Adrenal gland (tissue), 12 donors: ENCODE data around the gene CEP63. TPM values are rescaled to one million over a fixed set of nuclear protein-coding genes. Genes with fewer than 3 reads are reported as not detected.

ENCODE experiments used
- DNase-seq, 7 donors: peaks; one replicate each; pipeline ENCODE4 v3.0.0-alpha.2; 2019 to 2020
- H3K27ac ChIP-seq, 5 donors: fragments of 200-600 bp; sonication (generic) in 4 of 5; 1 replicate in 3 of 5; 2 replicates in 2 of 5; pipeline versions ENCODE4 v1.5.1 to v1.8.0; 2016 to 2020; ENCODE audit warnings: mild to moderate bottlenecking in 1 of 5
- H3K27me3 ChIP-seq: fragments of 200-600 bp; 2 replicates; pipeline ENCODE4 v1.8.0; 2021
- H3K36me3 ChIP-seq, 2 donors: fragments of 200-600 bp; replicated peaks in 1 of 2; 1 replicate in 1 of 2; 2 replicates in 1 of 2; pipeline versions ENCODE4 v1.5.1 to v1.8.0; 2018 to 2022
- H3K4me1 ChIP-seq, 2 donors: fragments of 200-600 bp; replicated peaks in 1 of 2; 1 replicate in 1 of 2; 2 replicates in 1 of 2; pipeline versions ENCODE4 v1.5.1 to v1.8.0; 2018 to 2021
- H3K4me3 ChIP-seq, 4 donors: fragments of 200-600 bp; sonication (generic) in 3 of 4; one replicate each; pipeline ENCODE4 v1.5.1; 2016 to 2018
- H3K9me3 ChIP-seq, 3 donors: fragments of 200-600 bp; sonication (generic) in 1 of 3; replicated peaks in 1 of 3; 1 replicate in 2 of 3; 2 replicates in 1 of 3; pipeline versions ENCODE4 v1.5.1 to v1.8.0; 2016 to 2021
- POLR2A ChIP-seq, 2 donors: fragments of 450-650 bp; IDR thresholded peaks; one replicate each; pipeline ENCODE4 v1.6.1; 2017; ENCODE audit warnings: antibody characterized with exemption in 2 of 2, mild to moderate bottlenecking in 2 of 2, moderate library complexity in 1 of 2
- WGBS, 4 donors: extraction: QIAGEN DNeasy Blood & Tissue Kit in 2 of 4; methylation state at CpG; one replicate each; pipeline versions ENCODE4 v1.1.5 to v1.1.7; 2013 to 2017; 5-methylcytosine and 5-hydroxymethylcytosine counted together
- intact Hi-C, 2 donors: fragments of 100-400 bp; cut with DNase I; formaldehyde crosslinking; loops; one replicate each; pipeline versions ENCODE4 v1.14.1 to v1.15.0; 2022 to 2023
- polyA plus RNA-seq, 3 donors: library from polyadenylated mRNA; stranded (reverse); fragments of 200-250 nt in 2 of 3; fragments of 350-450 nt in 1 of 3; fragmentation: Illumina TruSeq in 1 of 3; extraction: RNeasy Lipid Tissue Mini Kit (QIAGEN cat#74804) in 1 of 3; gene quantifications; one replicate each; pipeline ENCODE4 v1.2.3, GENCODE V29; 2013 to 2014
- total RNA-seq, 9 donors: library from RNA; depleted of rRNA in 4 of 9; stranded (reverse); fragments of >200 nt in 4 of 9; fragments of 120-200 nt in 1 of 9; fragmentation: NEBNext Ultra II Directional in 1 of 9; extraction: Animal tissue kit (Norgen Biotek cat#: 25700) in 1 of 9; gene quantifications; one replicate each; pipeline versions ENCODE4 v1.1.0 to v1.2.4, GENCODE V29; 2013 to 2023
- TF ChIP-seq, protein P1 (sequence below), 6 experiments: fragments of 450-650 bp in 4 of 6; fragments of 200-600 bp in 2 of 6; sonication (generic) in 1 of 6; IDR thresholded peaks; 1 replicate in 5 of 6; 2 replicates in 1 of 6; pipeline versions ENCODE4 v1.5.1 to v1.8.0; 2016 to 2021; ENCODE audit warnings: antibody characterized with exemption in 6 of 6, mild to moderate bottlenecking in 2 of 6, moderate library complexity in 1 of 6
- donor health status: healthy with polysubstance abuse.
- donor health status: Bipolar disorder and iron deficiency.
- donor health status: DM: yes; HTN: yes; CAD: no.
- donor health status: DM: no; HTN: no; CAD: no.
- donor health status: DM: no; HTN: no; CAD: no.
- donor health status: DM: yes; HTN: yes; CAD: no.

Gene CEP63
- total and polyA plus RNA-seq, 12 donors = 8.8 to 43.7 (median 19.8) TPM

- H3K27ac ChIP-seq = no peak overlapping the region
- no peak overlapping the region for H3K4me3 ChIP-seq
- WGBS, 4 donors = 84 to 95% (median 90%) methylated on average over 6 to 8 of the region's 8 CpGs
- peak in 3 of 7 donors; percentile 10 to 35 (median 11) for DNase-seq
- intact Hi-C loops = no loop called here
- no peaks in the 10 kb centered on the region for H3K9me3 ChIP-seq
- peaks cover 4 to 10% of the 10 kb centered on the region in 2 donors for H3K4me1 ChIP-seq
- H3K27me3 ChIP-seq = no peaks in the 10 kb centered on the region
- TF ChIP-seq, protein P1, sequence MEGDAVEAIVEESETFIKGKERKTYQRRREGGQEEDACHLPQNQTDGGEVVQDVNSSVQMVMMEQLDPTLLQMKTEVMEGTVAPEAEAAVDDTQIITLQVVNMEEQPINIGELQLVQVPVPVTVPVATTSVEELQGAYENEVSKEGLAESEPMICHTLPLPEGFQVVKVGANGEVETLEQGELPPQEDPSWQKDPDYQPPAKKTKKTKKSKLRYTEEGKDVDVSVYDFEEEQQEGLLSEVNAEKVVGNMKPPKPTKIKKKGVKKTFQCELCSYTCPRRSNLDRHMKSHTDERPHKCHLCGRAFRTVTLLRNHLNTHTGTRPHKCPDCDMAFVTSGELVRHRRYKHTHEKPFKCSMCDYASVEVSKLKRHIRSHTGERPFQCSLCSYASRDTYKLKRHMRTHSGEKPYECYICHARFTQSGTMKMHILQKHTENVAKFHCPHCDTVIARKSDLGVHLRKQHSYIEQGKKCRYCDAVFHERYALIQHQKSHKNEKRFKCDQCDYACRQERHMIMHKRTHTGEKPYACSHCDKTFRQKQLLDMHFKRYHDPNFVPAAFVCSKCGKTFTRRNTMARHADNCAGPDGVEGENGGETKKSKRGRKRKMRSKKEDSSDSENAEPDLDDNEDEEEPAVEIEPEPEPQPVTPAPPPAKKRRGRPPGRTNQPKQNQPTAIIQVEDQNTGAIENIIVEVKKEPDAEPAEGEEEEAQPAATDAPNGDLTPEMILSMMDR (IDR thresholded peaks at IDR 0.05) = no peak
- TF ChIP-seq POLR2A (IDR thresholded peaks at IDR 0.05) = no peak
- peaks cover 0 to 5% of the 10 kb centered on the region in 2 donors for H3K36me3 ChIP-seq
Measured at GRCh38 chr3:134619884-134620445, 134.1 kb downstream of the CEP63 start.

- no peaks in the 10 kb centered on the region for H3K9me3 ChIP-seq
- H3K4me1 ChIP-seq = peaks cover 4 to 10% of the 10 kb centered on the region in 2 donors
- intact Hi-C loops = no loop called here
- DNase-seq = peak in 3 of 7 donors; percentile 7 to 37 (median 11)
- 86 to 95% (median 91%) methylated on average over 4 to 5 of the region's 5 CpGs for WGBS, 4 donors
- peaks cover 0 to 5% of the 10 kb centered on the region in 2 donors for H3K36me3 ChIP-seq
- no peaks in the 10 kb centered on the region for H3K27me3 ChIP-seq
- no peak overlapping the region for H3K27ac ChIP-seq
- no peak for TF ChIP-seq POLR2A (IDR thresholded peaks at IDR 0.05)
- TF ChIP-seq, protein P1 (IDR thresholded peaks at IDR 0.05) = no peak
- H3K4me3 ChIP-seq = no peak overlapping the region
Measured at GRCh38 chr3:134620476-134621115, 134.7 kb downstream of the CEP63 start.

- intact Hi-C loops = no loop called here
- 63 to 74% (median 73%) methylated on average over 3 of the region's 3 CpGs for WGBS, 4 donors
- Histone ChIP-seq H3K9me3 (no peaks in the 10 kb centered on the region), H3K4me3 (no peak overlapping the region), H3K4me1 (peaks cover 4 to 10% of the 10 kb centered on the region in 2 donors), H3K27me3 (no peaks in the 10 kb centered on the region), H3K27ac (no peak overlapping the region), H3K36me3 (no peaks in the 10 kb centered on the region)
- DNase-seq = no peak
- TF ChIP-seq, protein P1 (IDR thresholded peaks at IDR 0.05) = no peak
- no peak for TF ChIP-seq POLR2A (IDR thresholded peaks at IDR 0.05)
Measured at GRCh38 chr3:134621854-134622253, 136.0 kb downstream of the CEP63 start.

GRCh38 chr3:134622806-134623365, 137.0 kb downstream of the CEP63 start:
- Histone ChIP-seq H3K9me3 (no peaks in the 10 kb centered on the region), H3K36me3 (no peaks in the 10 kb centered on the region), H3K4me1 (peaks cover 4 to 10% of the 10 kb centered on the region in 2 donors), H3K27me3 (no peaks in the 10 kb centered on the region), H3K4me3 (no peak overlapping the region), H3K27ac (no peak overlapping the region)
- 75 to 89% (median 82%) methylated on average over 5 of the region's 5 CpGs for WGBS, 4 donors
- intact Hi-C loops = no loop called here
- no peak for TF ChIP-seq POLR2A (IDR thresholded peaks at IDR 0.05)
- TF ChIP-seq, protein P1 (IDR thresholded peaks at IDR 0.05) = no peak
- DNase-seq = peak in 2 of 7 donors; percentile 4 to 15
